B cell (primary cell): ENCODE measurements around the gene CDK5R2. TPM values are rescaled to one million over a fixed set of nuclear protein-coding genes. Genes with fewer than 3 reads are reported as not detected.

Source experiments
- ATAC-seq: fragments of 200-7000 bp; cut with Tn5 transposase; one replicate; pipeline ENCODE4 v1.10.0; 2021; ENCODE audit warnings: low read depth, mild to moderate bottlenecking, moderate number of reproducible peaks, moderate library complexity
- CTCF ChIA-PET: fragments of 350-600 bp; sonication (Branson Sonifier 250); formaldehyde crosslinking; loops from one replicate; lab custom pipeline; 2021; ENCODE audit warnings: antibody characterized with exemption, inconsistent platforms; lab: Charles Lee
- POLR2A ChIA-PET: fragments of 350-600 bp; sonication (Branson Sonifier 250); formaldehyde crosslinking; loops from one replicate; lab custom pipeline; 2021; ENCODE audit warnings: antibody characterized with exemption; lab: Charles Lee
- DNase-seq: peaks from one replicate; pipeline ENCODE4 v3.0.0; 2013
- H2AFZ ChIP-seq: 2 replicates; pipeline ENCODE4 v1.6.1; 2012; ENCODE audit warnings: mild to moderate bottlenecking, low read depth, low read length; ENCODE audit not compliant: insufficient read depth, poor library complexity, severe bottlenecking
- H3K27ac ChIP-seq, 2 donors: 1 replicate in 1 of 2; 2 replicates in 1 of 2; pipeline ENCODE4 v1.5.1; 2012 to 2013; ENCODE audit warnings: low read length in 2 of 2, mild to moderate bottlenecking in 2 of 2, moderate library complexity in 1 of 2
- H3K27me3 ChIP-seq, 4 experiments: fragments of 200-600 bp in 1 of 4; sonication (generic) in 1 of 4; replicated peaks in 1 of 4; 1 replicate in 2 of 4; 2 replicates in 2 of 4; pipeline versions ENCODE4 v1.6.1 to v1.7.0; 2013 to 2016; ENCODE audit warnings: low read length in 3 of 4, mild to moderate bottlenecking in 2 of 4, mixed read lengths in 1 of 4, moderate library complexity in 1 of 4; ENCODE audit not compliant: insufficient read depth in 4 of 4, control insufficient read depth in 3 of 4; ENCODE audit errors: control extremely low read depth in 1 of 4
- H3K36me3 ChIP-seq, 2 experiments: replicated peaks in 1 of 2; 1 replicate in 1 of 2; 2 replicates in 1 of 2; pipeline versions ENCODE4 v1.6.1 to v1.7.1; 2013; ENCODE audit warnings: low read length in 1 of 2; ENCODE audit not compliant: insufficient read depth in 2 of 2, control insufficient read depth in 1 of 2; ENCODE audit errors: control extremely low read depth in 1 of 2, extremely low read depth in 1 of 2
- H3K4me1 ChIP-seq, 2 donors: fragments of 200-600 bp in 1 of 2; sonication (generic) in 1 of 2; 1 replicate in 1 of 2; 2 replicates in 1 of 2; pipeline versions ENCODE4 v1.5.1 to v1.6.1; 2013 to 2017; ENCODE audit warnings: low read length in 2 of 2; ENCODE audit not compliant: control insufficient read depth in 2 of 2, insufficient read depth in 2 of 2
- H3K4me2 ChIP-seq: replicated peaks from 2 replicates; pipeline ENCODE3; 2012; ENCODE audit warnings: mild to moderate bottlenecking, low read depth, low read length; ENCODE audit not compliant: poor library complexity, severe bottlenecking
- H3K4me3 ChIP-seq, 5 experiments: fragments of 200-600 bp in 1 of 5; sonication (generic) in 1 of 5; 1 replicate in 3 of 5; 2 replicates in 2 of 5; pipeline versions ENCODE4 v1.5.1 to v1.7.0; 2011 to 2016; ENCODE audit warnings: low read length in 4 of 5, mild to moderate bottlenecking in 4 of 5, low read depth in 2 of 5, control low read depth in 1 of 5, moderate library complexity in 1 of 5; ENCODE audit not compliant: insufficient read depth in 1 of 5; ENCODE audit errors: control extremely low read depth in 1 of 5, extremely low read depth in 1 of 5
- H3K79me2 ChIP-seq: fragments of 200-600 bp; sonication (generic); one replicate; pipeline ENCODE4 v1.6.0; 2016; ENCODE audit warnings: low read length; ENCODE audit not compliant: control insufficient read depth, insufficient read depth
- H3K9ac ChIP-seq: fragments of 200-600 bp; sonication (generic); 2 replicates; pipeline ENCODE4 v1.6.1; 2017; ENCODE audit warnings: mild to moderate bottlenecking, low read length, moderate library complexity
- H3K9me3 ChIP-seq, 3 donors: one replicate each; pipeline versions ENCODE4 v1.6.1 to v1.7.1; 2013; ENCODE audit warnings: low read length in 2 of 3; ENCODE audit not compliant: control insufficient read depth in 2 of 3, insufficient read depth in 1 of 3; ENCODE audit errors: control extremely low read depth in 1 of 3
- H4K20me1 ChIP-seq: 2 replicates; pipeline ENCODE4 v1.6.0; 2012; ENCODE audit warnings: mild to moderate bottlenecking, low read length; ENCODE audit not compliant: insufficient read depth, control insufficient read depth, poor library complexity, severe bottlenecking
- H3K27ac Mint-ChIP-seq: one replicate; pipeline ENCODE4 v1.8.0; 2021; ENCODE audit warnings: mixed read lengths
- H3K27me3 Mint-ChIP-seq: one replicate; pipeline ENCODE4 v1.8.0; 2021; ENCODE audit warnings: mixed read lengths
- H3K4me1 Mint-ChIP-seq: one replicate; pipeline ENCODE4 v1.8.0; 2021; ENCODE audit warnings: mixed read lengths
- H3K4me3 Mint-ChIP-seq: one replicate; pipeline ENCODE4 v1.8.0; 2021; ENCODE audit warnings: mixed read lengths
- H3K9me3 Mint-ChIP-seq: one replicate; pipeline ENCODE4 v1.8.0; 2022; ENCODE audit warnings: mixed read lengths; ENCODE audit not compliant: insufficient read depth
- EZH2 ChIP-seq: IDR thresholded peaks from 2 replicates; pipeline ENCODE4 v1.6.1; 2012; ENCODE audit warnings: borderline replicate concordance, low read depth, mild to moderate bottlenecking, moderate library complexity, low read length; ENCODE audit not compliant: insufficient read depth, poor library complexity, severe bottlenecking
- WGBS: methylation state at CpG from one replicate; pipeline ENCODE4 v1.1.5; 2013; ENCODE audit warnings: missing lambda C conversion rate; ENCODE audit not compliant: insufficient coverage; 5-methylcytosine and 5-hydroxymethylcytosine counted together
- intact Hi-C: fragments of 100-400 bp; cut with micrococcal nuclease; formaldehyde crosslinking; loops from one replicate; pipeline ENCODE4 v1.10.0; 2022
- polyA plus RNA-seq: library from polyadenylated mRNA; depleted of rRNA; stranded (reverse); fragments of >200 nt; gene quantifications from 2 replicates; pipeline ENCODE4 v1.2.3, GENCODE V29; 2012
- total RNA-seq, 2 donors: library from RNA; stranded (reverse); fragments of 120-200 nt in 1 of 2; gene quantifications; 1 replicate in 1 of 2; 2 replicates in 1 of 2; pipeline versions ENCODE4 v1.2.3 to v1.2.4, GENCODE V29; 2013 to 2022
- TF ChIP-seq, protein P1 (sequence below): fragments of 200-600 bp; IDR thresholded peaks from one replicate; pipeline ENCODE4 v1.8.0; 2022; ENCODE audit warnings: antibody characterized with exemption, mild to moderate bottlenecking

The CDK5R2 gene
- total and polyA plus RNA-seq, 2 donors (not counting 1 experiment from before 2014, with no cell fraction given) = not detected

DNA sequence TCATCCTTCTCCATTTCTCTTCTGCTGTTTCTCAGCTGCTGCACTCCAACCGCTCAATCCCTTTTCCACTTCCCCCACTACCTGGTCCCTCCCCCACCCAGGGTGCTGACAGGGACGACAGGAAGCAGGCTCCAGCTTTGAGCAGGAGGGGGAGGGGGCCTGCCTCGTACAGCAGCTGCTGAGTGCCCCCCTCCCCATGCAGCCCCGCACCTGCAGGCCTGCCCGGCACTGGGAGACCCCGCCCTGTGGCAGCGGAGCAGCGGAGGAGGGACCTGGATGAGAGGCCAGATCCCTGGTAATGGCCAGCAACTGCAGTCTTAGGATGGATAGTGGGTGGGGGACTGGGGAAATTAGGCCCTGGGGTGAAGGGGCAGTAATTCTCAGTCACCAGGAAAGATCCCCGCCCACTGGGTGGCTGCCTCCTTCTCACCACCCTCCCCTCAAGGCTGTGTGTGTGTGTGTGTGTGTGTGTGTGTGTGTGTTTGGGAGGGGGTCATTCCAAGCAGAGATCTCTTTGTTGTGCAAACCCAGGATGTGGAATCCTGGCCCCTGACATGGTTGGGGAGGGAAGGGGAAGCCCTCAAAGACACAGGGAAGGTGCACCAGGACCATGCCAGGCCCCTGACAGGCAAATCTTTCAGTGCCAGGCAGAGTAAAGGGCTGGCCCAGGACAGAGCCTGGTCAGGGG is 40.6 kb downstream of the CDK5R2 start:
- H3K4me2 ChIP-seq = no peak overlapping the region
- H3K27me3 ChIP-seq = peaks cover 0 to 86% (median 51%) of the 10 kb centered on the region in 4 experiments
- no peak overlapping the region for H2AFZ ChIP-seq
- H3K27ac Mint-ChIP-seq = no peak overlapping the region
- 23% methylated on average over 8 of the region's 9 CpGs for WGBS
- H3K9me3 Mint-ChIP-seq = no peaks in the 10 kb centered on the region
- no peaks in the 10 kb centered on the region for H3K36me3 ChIP-seq
- peaks cover 28% of the 10 kb centered on the region for H3K4me1 Mint-ChIP-seq
- intact Hi-C loops = loop anchor here (10.0 kb wide), 1 partner anchor 55 kb away; no protein-coding TSS in a partner anchor
- H3K4me1 ChIP-seq = peaks cover 35 to 52% of the 10 kb centered on the region in 2 donors
- no peak overlapping the region for H3K4me3 Mint-ChIP-seq
- H3K4me3 ChIP-seq = no peak overlapping the region
- ATAC-seq (no peak), DNase-seq (no peak)
- H4K20me1 ChIP-seq = no peaks in the 10 kb centered on the region
- TF ChIP-seq EZH2 = no peak
- TF ChIP-seq, protein P1, sequence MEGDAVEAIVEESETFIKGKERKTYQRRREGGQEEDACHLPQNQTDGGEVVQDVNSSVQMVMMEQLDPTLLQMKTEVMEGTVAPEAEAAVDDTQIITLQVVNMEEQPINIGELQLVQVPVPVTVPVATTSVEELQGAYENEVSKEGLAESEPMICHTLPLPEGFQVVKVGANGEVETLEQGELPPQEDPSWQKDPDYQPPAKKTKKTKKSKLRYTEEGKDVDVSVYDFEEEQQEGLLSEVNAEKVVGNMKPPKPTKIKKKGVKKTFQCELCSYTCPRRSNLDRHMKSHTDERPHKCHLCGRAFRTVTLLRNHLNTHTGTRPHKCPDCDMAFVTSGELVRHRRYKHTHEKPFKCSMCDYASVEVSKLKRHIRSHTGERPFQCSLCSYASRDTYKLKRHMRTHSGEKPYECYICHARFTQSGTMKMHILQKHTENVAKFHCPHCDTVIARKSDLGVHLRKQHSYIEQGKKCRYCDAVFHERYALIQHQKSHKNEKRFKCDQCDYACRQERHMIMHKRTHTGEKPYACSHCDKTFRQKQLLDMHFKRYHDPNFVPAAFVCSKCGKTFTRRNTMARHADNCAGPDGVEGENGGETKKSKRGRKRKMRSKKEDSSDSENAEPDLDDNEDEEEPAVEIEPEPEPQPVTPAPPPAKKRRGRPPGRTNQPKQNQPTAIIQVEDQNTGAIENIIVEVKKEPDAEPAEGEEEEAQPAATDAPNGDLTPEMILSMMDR = no peak
- no peak overlapping the region for H3K27ac ChIP-seq
- ChIA-PET CTCF (interaction anchor here (0.6 kb wide), 1 partner anchor 20 kb away, joined by 3 read pairs; no protein-coding TSS in a partner anchor), POLR2A (no interaction called here)
- H3K9me3 ChIP-seq = peaks cover 0 to 30% (median 0%) of the 10 kb centered on the region in 3 donors
- H3K9ac ChIP-seq = no peak overlapping the region
- H3K27me3 Mint-ChIP-seq = peaks cover 62% of the 10 kb centered on the region
- no peaks in the 10 kb centered on the region for H3K79me2 ChIP-seq

DNA sequence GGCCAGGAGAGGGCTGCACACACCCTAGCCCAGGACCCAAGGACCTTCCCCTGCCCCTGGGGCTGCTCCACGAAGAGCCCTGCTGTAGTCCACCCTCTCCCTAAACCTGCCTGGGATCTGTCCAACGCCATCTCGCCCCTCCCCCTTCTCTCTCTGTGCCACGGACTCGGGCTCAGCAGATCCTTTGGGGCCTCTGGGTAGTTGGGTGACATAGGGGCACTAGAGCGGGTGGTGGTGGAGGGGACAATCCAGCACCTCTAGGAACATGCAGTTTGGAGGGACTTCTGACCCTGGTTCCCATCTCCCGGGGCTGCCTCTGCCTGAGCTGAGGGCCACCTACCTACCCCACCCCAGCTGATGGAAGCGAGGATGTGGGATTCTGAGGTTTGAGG is 41.1 kb downstream of the CDK5R2 start:
- Mint-ChIP-seq H3K9me3 (no peaks in the 10 kb centered on the region), H3K27ac (no peak overlapping the region), H3K4me3 (no peak overlapping the region), H3K27me3 (peaks cover 61% of the 10 kb centered on the region), H3K4me1 (peaks cover 27% of the 10 kb centered on the region)
- peaks cover 34 to 47% of the 10 kb centered on the region in 2 donors for H3K4me1 ChIP-seq
- CTCF ChIA-PET = no interaction called here
- intact Hi-C loops = no loop called here
- no peak for TF ChIP-seq EZH2
- TF ChIP-seq, protein P1 = no peak
- H3K27me3 ChIP-seq = peaks cover 0 to 86% (median 46%) of the 10 kb centered on the region in 4 experiments
- no peaks in the 10 kb centered on the region for H4K20me1 ChIP-seq
- peak; percentile 18 for DNase-seq
- no peak for ATAC-seq
- no peak overlapping the region for H3K4me2 ChIP-seq
- H3K79me2 ChIP-seq = no peaks in the 10 kb centered on the region
- no peak overlapping the region for H3K9ac ChIP-seq
- H3K27ac ChIP-seq = no peak overlapping the region
- no peak overlapping the region for H3K4me3 ChIP-seq
- 0% methylated on average over 1 of the region's 8 CpGs for WGBS
- no peaks in the 10 kb centered on the region for H3K36me3 ChIP-seq
- no peak overlapping the region for H2AFZ ChIP-seq
- H3K9me3 ChIP-seq = peaks cover 0 to 29% (median 0%) of the 10 kb centered on the region in 3 donors
- POLR2A ChIA-PET = no interaction called here
